ENCODE measurements around the gene PPP1R12B.

GRCh38 chr1:202603435-202603834 lies 254.9 kb downstream of the PPP1R12B start:
- TF ChIP-seq CTCF (IDR thresholded peaks at IDR 0.05) (no peak), EZH2 (IDR thresholded peaks at IDR 0.05) (no peak)

Data from neural progenitor cell (in vitro differentiated cells).